ENCODE measurements around the gene SLC38A3. TPM values are rescaled to one million over a fixed set of nuclear protein-coding genes. Genes with fewer than 3 reads are reported as not detected.

Gene SLC38A3
- total and polyA plus RNA-seq, 2 donors (not counting 1 experiment from before 2014, with no cell fraction given): not detected

- no peak overlapping the region for H3K4me3 ChIP-seq (ENCODE audit: control extremely low read depth in 1 of 5, extremely low read depth in 1 of 5, insufficient read depth in 1 of 5, low read depth in 2 of 5, low read length in 4 of 5)
- no peak overlapping the region for H3K4me2 ChIP-seq (replicated peaks; ENCODE audit: low read depth, low read length, poor library complexity, severe bottlenecking)
- H4K20me1 ChIP-seq (ENCODE audit: control insufficient read depth, insufficient read depth, low read length, poor library complexity, severe bottlenecking): no peaks in the 10 kb centered on the region
- H2AFZ ChIP-seq (ENCODE audit: insufficient read depth, low read depth, low read length, poor library complexity, severe bottlenecking): no peak overlapping the region
- Mint-ChIP-seq H3K27ac (no peak overlapping the region), H3K27me3 (peaks cover 9% of the 10 kb centered on the region), H3K4me3 (no peak overlapping the region), H3K9me3 (ENCODE audit: insufficient read depth) (no peaks in the 10 kb centered on the region), H3K4me1 (no peaks in the 10 kb centered on the region)
- H3K36me3 ChIP-seq (replicated peaks in 1 of 2; ENCODE audit: control extremely low read depth in 1 of 2, control insufficient read depth in 1 of 2, extremely low read depth in 1 of 2, insufficient read depth in 2 of 2, low read length in 1 of 2): no peaks in the 10 kb centered on the region
- TF ChIP-seq CTCF (IDR thresholded peaks at IDR 0.05) (no peak), EZH2 (IDR thresholded peaks at IDR 0.05; ENCODE audit: borderline replicate concordance, insufficient read depth, low read depth, low read length, poor library complexity, severe bottlenecking) (no peak)
- no peaks in the 10 kb centered on the region for H3K9me3 ChIP-seq (ENCODE audit: control extremely low read depth in 1 of 3, control insufficient read depth in 2 of 3, insufficient read depth in 1 of 3, low read length in 2 of 3)
- H3K27me3 ChIP-seq (replicated peaks in 1 of 4; ENCODE audit: control extremely low read depth in 1 of 4, control insufficient read depth in 3 of 4, insufficient read depth in 4 of 4, low read length in 3 of 4): no peaks in the 10 kb centered on the region
- no peak for ATAC-seq (ENCODE audit: low read depth)
- no peaks in the 10 kb centered on the region for H3K4me1 ChIP-seq (ENCODE audit: control insufficient read depth in 2 of 2, insufficient read depth in 2 of 2, low read length in 2 of 2)
- POLR2A ChIA-PET: no interaction called here
- CTCF ChIA-PET: interaction anchor here (1.3 to 1.4 kb wide), 2 partner anchors 29 to 31 kb away, joined by 3 to 5 read pairs; no protein-coding TSS in a partner anchor
- no peaks in the 10 kb centered on the region for H3K79me2 ChIP-seq (ENCODE audit: control insufficient read depth, insufficient read depth, low read length)
- DNase-seq: no peak
- WGBS (ENCODE audit: insufficient coverage): 89% methylated on average over 8 of the region's 8 CpGs
- intact Hi-C loops (cut with micrococcal nuclease): no loop called here
- H3K27ac ChIP-seq (ENCODE audit: low read length in 2 of 2): no peak overlapping the region
- H3K9ac ChIP-seq (ENCODE audit: low read length): no peak overlapping the region
These were observed 41.3 kb upstream of the SLC38A3 start for GRCh38 chr3:50163572-50164455.

GRCh38 chr3:50164481-50164880, 40.6 kb upstream of the SLC38A3 start:
- Histone ChIP-seq H3K4me2 (replicated peaks; ENCODE audit: low read depth, low read length, poor library complexity, severe bottlenecking) (no peak overlapping the region), H4K20me1 (ENCODE audit: control insufficient read depth, insufficient read depth, low read length, poor library complexity, severe bottlenecking) (no peaks in the 10 kb centered on the region), H3K36me3 (replicated peaks in 1 of 2; ENCODE audit: control extremely low read depth in 1 of 2, control insufficient read depth in 1 of 2, extremely low read depth in 1 of 2, insufficient read depth in 2 of 2, low read length in 1 of 2) (no peaks in the 10 kb centered on the region), H3K4me3 (ENCODE audit: control extremely low read depth in 1 of 5, extremely low read depth in 1 of 5, insufficient read depth in 1 of 5, low read depth in 2 of 5, low read length in 4 of 5) (no peak overlapping the region), H3K27ac (ENCODE audit: low read length in 2 of 2) (no peak overlapping the region), H3K9me3 (ENCODE audit: control extremely low read depth in 1 of 3, control insufficient read depth in 2 of 3, insufficient read depth in 1 of 3, low read length in 2 of 3) (no peaks in the 10 kb centered on the region), H3K27me3 (replicated peaks in 1 of 4; ENCODE audit: control extremely low read depth in 1 of 4, control insufficient read depth in 3 of 4, insufficient read depth in 4 of 4, low read length in 3 of 4) (no peaks in the 10 kb centered on the region), H2AFZ (ENCODE audit: insufficient read depth, low read depth, low read length, poor library complexity, severe bottlenecking) (no peak overlapping the region), H3K9ac (ENCODE audit: low read length) (no peak overlapping the region), H3K79me2 (ENCODE audit: control insufficient read depth, insufficient read depth, low read length) (no peaks in the 10 kb centered on the region), H3K4me1 (ENCODE audit: control insufficient read depth in 2 of 2, insufficient read depth in 2 of 2, low read length in 2 of 2) (no peaks in the 10 kb centered on the region)
- DNase-seq (no peak), ATAC-seq (ENCODE audit: low read depth) (no peak)
- no peaks in the 10 kb centered on the region for H3K9me3 Mint-ChIP-seq (ENCODE audit: insufficient read depth)
- H3K4me1 Mint-ChIP-seq: no peaks in the 10 kb centered on the region
- intact Hi-C loops (cut with micrococcal nuclease): no loop called here
- no peak overlapping the region for H3K27ac Mint-ChIP-seq
- CTCF ChIA-PET: interaction anchor here (1.3 to 1.4 kb wide), 2 partner anchors 28 to 30 kb away, joined by 3 to 5 read pairs; no protein-coding TSS in a partner anchor
- 25% methylated on average over 1 of the region's 1 CpG for WGBS (ENCODE audit: insufficient coverage)
- H3K27me3 Mint-ChIP-seq: peaks cover 9% of the 10 kb centered on the region
- TF ChIP-seq CTCF (IDR thresholded peaks at IDR 0.05): no peak
- TF ChIP-seq EZH2 (IDR thresholded peaks at IDR 0.05; ENCODE audit: borderline replicate concordance, insufficient read depth, low read depth, low read length, poor library complexity, severe bottlenecking): no peak
- H3K4me3 Mint-ChIP-seq: no peak overlapping the region
- POLR2A ChIA-PET: no interaction called here

All from B cell (primary cell).